IMR-90 (cell line): ENCODE results near the gene MFSD6. TPM values are rescaled to one million over a fixed set of nuclear protein-coding genes. Genes with fewer than 3 reads are reported as not detected.

Experiments
- ATAC-seq: fragments of 200-7000 bp; cut with Tn5 transposase; 2 replicates; pipeline ENCODE4 v1.9.1; 2020; ENCODE audit warnings: low read depth, mild to moderate bottlenecking, moderate library complexity
- BruUV-seq: library from RNA; stranded (reverse); fragments of 400-500 nt; replicated peaks from 2 replicates; lab custom pipeline; 2021; lab: Mats Ljungman, UMichigan
- CTCF ChIA-PET: fragments of 300-600 bp; formaldehyde crosslinking; extraction: SDS; loops from one replicate; lab custom pipeline; 2021; ENCODE audit warnings: antibody characterized with exemption; lab: Yijun Ruan, JAX
- POLR2A ChIA-PET: fragments of 300-600 bp; sonication (Branson Sonifier 250); formaldehyde crosslinking; loops from one replicate; lab custom pipeline; 2022; ENCODE audit warnings: antibody characterized with exemption; ENCODE audit not compliant: unreplicated experiment; lab: Charles Lee
- DNase-seq: peaks from one replicate; pipeline ENCODE4 v3.0.0; 2013
- H2AFZ ChIP-seq: replicated peaks from 2 replicates; pipeline ENCODE3; 2013; ENCODE audit warnings: low read length, mild to moderate bottlenecking; ENCODE audit not compliant: poor library complexity
- H2AK5ac ChIP-seq: 2 replicates; pipeline ENCODE4 v1.6.1; 2013; ENCODE audit warnings: low read depth, low read length, inconsistent platforms
- H2AK9ac ChIP-seq: replicated peaks from 2 replicates; pipeline ENCODE3; 2013; ENCODE audit warnings: mild to moderate bottlenecking, low read depth, low read length, moderate library complexity; ENCODE audit not compliant: poor library complexity
- H2BK120ac ChIP-seq: 2 replicates; pipeline ENCODE4 v1.6.1; 2013; ENCODE audit warnings: low read depth, low read length, inconsistent platforms
- H2BK15ac ChIP-seq: 3 replicates; pipeline ENCODE4 v1.6.1; 2013; ENCODE audit warnings: low read depth, low read length, inconsistent platforms
- H2BK20ac ChIP-seq: 2 replicates; pipeline ENCODE4 v1.6.1; 2013; ENCODE audit warnings: low read depth, mild to moderate bottlenecking, inconsistent platforms, low read length, moderate library complexity
- H2BK5ac ChIP-seq: 2 replicates; pipeline ENCODE4 v1.6.1; 2013; ENCODE audit warnings: mild to moderate bottlenecking, low read depth, low read length, inconsistent platforms; ENCODE audit not compliant: poor library complexity, severe bottlenecking
- H3K14ac ChIP-seq: replicated peaks from 2 replicates; pipeline ENCODE4 v1.6.1; 2013; ENCODE audit warnings: low read depth, low read length, inconsistent platforms
- H3K18ac ChIP-seq: 2 replicates; pipeline ENCODE4 v1.6.1; 2013; ENCODE audit warnings: low read depth, low read length, control low read depth
- H3K23ac ChIP-seq: 2 replicates; pipeline ENCODE4 v1.6.1; 2013; ENCODE audit warnings: low read depth, low read length, inconsistent platforms
- H3K27ac ChIP-seq: 2 replicates; pipeline ENCODE4 v1.5.1; 2013; ENCODE audit warnings: mild to moderate bottlenecking, control low read depth, low read length; ENCODE audit not compliant: insufficient read depth
- H3K27me3 ChIP-seq: 2 replicates; pipeline ENCODE4 v1.6.1; 2013; ENCODE audit warnings: low read length; ENCODE audit not compliant: control insufficient read depth, insufficient read depth
- H3K36me3 ChIP-seq: 2 replicates; pipeline ENCODE4 v1.6.1; 2013; ENCODE audit warnings: low read length, mixed read lengths; ENCODE audit not compliant: control insufficient read depth, insufficient read depth
- H3K4ac ChIP-seq: 2 replicates; pipeline ENCODE4 v1.6.1; 2013; ENCODE audit warnings: low read depth, low read length, inconsistent platforms
- H3K4me1 ChIP-seq: 2 replicates; pipeline ENCODE4 v1.6.1; 2013; ENCODE audit warnings: low read length, mixed read lengths; ENCODE audit not compliant: control insufficient read depth, insufficient read depth
- H3K4me2 ChIP-seq: 2 replicates; pipeline ENCODE4 v1.6.1; 2013; ENCODE audit warnings: low read depth, mild to moderate bottlenecking, control low read depth, low read length, moderate library complexity
- H3K4me3 ChIP-seq: 2 replicates; pipeline ENCODE4 v1.5.1; 2013; ENCODE audit warnings: low read depth, mild to moderate bottlenecking, control low read depth, low read length, moderate library complexity; ENCODE audit not compliant: insufficient read depth
- H3K56ac ChIP-seq: 2 replicates; pipeline ENCODE4 v1.6.1; 2013; ENCODE audit warnings: low read length, inconsistent platforms; ENCODE audit not compliant: insufficient read depth; ENCODE audit errors: extremely low read depth
- H3K79me1 ChIP-seq, 2 experiments: 2 replicates each; pipeline ENCODE4 v1.6.1; 2013; ENCODE audit warnings: low read length in 2 of 2, inconsistent platforms in 1 of 2, low read depth in 1 of 2
- H3K9ac ChIP-seq: 2 replicates; pipeline ENCODE4 v1.6.1; 2013; ENCODE audit warnings: low read depth, low read length, control low read depth
- H3K9me1 ChIP-seq: 2 replicates; pipeline ENCODE4 v1.6.1; 2013; ENCODE audit warnings: low read length, inconsistent platforms; ENCODE audit not compliant: insufficient read depth
- H3K9me3 ChIP-seq: 2 replicates; pipeline ENCODE4 v1.6.1; 2013; ENCODE audit warnings: low read length; ENCODE audit not compliant: control insufficient read depth, insufficient read depth
- H4K20me1 ChIP-seq: 2 replicates; pipeline ENCODE4 v1.6.1; 2013; ENCODE audit warnings: low read length, inconsistent platforms; ENCODE audit not compliant: insufficient read depth
- H4K5ac ChIP-seq: 2 replicates; pipeline ENCODE4 v1.6.1; 2013; ENCODE audit warnings: mild to moderate bottlenecking, low read depth, low read length, control low read depth
- H4K8ac ChIP-seq, 2 experiments: 2 replicates each; pipeline ENCODE4 v1.6.1; 2013; ENCODE audit warnings: low read depth in 2 of 2, low read length in 2 of 2, control low read depth in 1 of 2, inconsistent platforms in 1 of 2
- H4K91ac ChIP-seq: 2 replicates; pipeline ENCODE4 v1.6.1; 2013; ENCODE audit warnings: low read depth, low read length, inconsistent platforms; ENCODE audit not compliant: insufficient read depth
- FOS ChIP-seq: fragments of 150-350 bp; IDR thresholded peaks from 2 replicates; pipeline ENCODE4 v1.6.1; 2016; ENCODE audit warnings: low read depth, low read length
- MXI1 ChIP-seq: IDR thresholded peaks from 2 replicates; pipeline ENCODE4 v1.6.1; 2012; ENCODE audit warnings: low read depth, mild to moderate bottlenecking, low read length, moderate library complexity, borderline replicate concordance
- WGBS, 2 experiments: methylation state at CpG; one replicate each; pipeline versions ENCODE4 v1.1.5 to v1.1.7; 2013; ENCODE audit warnings: missing lambda C conversion rate in 2 of 2; ENCODE audit not compliant: insufficient read length in 1 of 2; ENCODE audit errors: extremely low coverage in 2 of 2; 5-methylcytosine and 5-hydroxymethylcytosine counted together
- dilution Hi-C: fragments of 300-500 bp; cut with HindIII; formaldehyde crosslinking; loops from one replicate; pipeline ENCODE4 v1.14.3; 2018; ENCODE audit warnings: low sequenced_read_pairs; ENCODE audit not compliant: unreplicated experiment
- in situ Hi-C: fragments of 300-500 bp; cut with MboI; formaldehyde crosslinking; loops from 3 replicates; pipeline ENCODE4 v1.14.3; 2019; ENCODE audit warnings: low sequenced_read_pairs, inconsistent platforms, mixed read lengths
- intact Hi-C: fragments of 100-400 bp; cut with micrococcal nuclease; formaldehyde crosslinking; loops from 2 replicates; pipeline ENCODE4 v1.10.0; 2022
- polyA plus RNA-seq, 3 experiments: library from polyadenylated mRNA; depleted of rRNA; stranded (reverse); fragments of >200 nt; gene quantifications; 2 replicates each; pipeline ENCODE4 v1.2.3, GENCODE V29; 2012; ENCODE audit warnings: low replicate concordance in 1 of 3
- total RNA-seq: library from RNA; depleted of rRNA; stranded (reverse); fragments of >200 nt; gene quantifications from 2 replicates; pipeline ENCODE4 v1.2.3, GENCODE V29; 2012

MFSD6 gene
- total and polyA plus RNA-seq, 2 of the 4 experiments (the other 2 are of a cell fraction): 4.2 to 7.7 TPM

DNA sequence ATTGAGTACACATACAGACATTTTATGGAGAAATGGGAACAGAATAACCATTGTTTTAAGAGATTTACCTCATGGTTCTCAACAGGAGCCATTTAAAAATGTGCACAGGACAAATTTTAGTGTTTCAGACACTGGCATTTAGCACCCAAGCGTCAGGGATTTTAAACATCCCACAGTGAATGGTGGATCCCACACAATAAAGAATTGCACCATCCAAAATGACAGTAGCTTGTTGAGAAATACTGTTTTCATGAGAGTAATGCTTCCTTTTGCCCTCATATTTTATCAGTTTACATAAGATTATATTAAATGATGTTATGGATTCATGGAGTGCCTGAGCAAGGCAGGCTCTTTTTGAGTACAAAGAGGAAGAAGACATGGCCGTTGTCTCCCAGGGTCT lies 54.0 kb downstream of the MFSD6 start:
- no TSS peak for BruUV-seq
- POLR2A ChIA-PET: no interaction called here

More for the DNA sequence above, 54.0 kb downstream of the MFSD6 start:
- Histone ChIP-seq H4K91ac (no peak overlapping the region), H3K4ac (no peak overlapping the region), H3K18ac (no peak overlapping the region), H3K4me2 (no peak overlapping the region), H2AK9ac (no peak overlapping the region), H4K8ac (no peak overlapping the region), H3K27me3 (no peaks in the 10 kb centered on the region), H4K5ac (no peak overlapping the region), H3K79me1 (no peaks in the 10 kb centered on the region), H3K36me3 (no peaks in the 10 kb centered on the region), H3K9ac (no peak overlapping the region), H3K9me3 (no peaks in the 10 kb centered on the region), H3K4me1 (peaks cover 2% of the 10 kb centered on the region; the same call in 1 of the 2 replicates), H3K9me1 (peaks cover 3% of the 10 kb centered on the region; the same call in 1 of the 2 replicates), H2BK120ac (no peak overlapping the region), H3K4me3 (no peak overlapping the region), H3K14ac (no peak overlapping the region), H2AK5ac (no peak overlapping the region), H3K23ac (no peak overlapping the region), H2BK15ac (no peak overlapping the region), H2AFZ (no peak overlapping the region), H2BK5ac (no peak overlapping the region), H2BK20ac (no peak overlapping the region), H3K27ac (no peak overlapping the region), H3K56ac (no peak overlapping the region), H4K20me1 (no peaks in the 10 kb centered on the region)
- DNase-seq: no peak
- in situ Hi-C loops (no loop called here), intact Hi-C loops (no loop called here), dilution Hi-C loops (no loop called here)
- WGBS, 2 experiments: no CpG with 5 or more reads among the region's 2 CpGs
- CTCF ChIA-PET: no interaction called here
- TF ChIP-seq MXI1 (no peak), FOS (no peak)
- ATAC-seq: no peak
